ENCODE data around the gene KIAA1671.

The KIAA1671 gene

GRCh38 chr22:25048071-25048470 lies 95.6 kb downstream of the KIAA1671 start:
- no peaks in the 10 kb centered on the region for H3K4me1 ChIP-seq (ENCODE audit: control insufficient read depth, insufficient read depth, low read length)
- no peak overlapping the region for H3K27ac ChIP-seq (ENCODE audit: low read depth, low read length)
- H3K9ac ChIP-seq (ENCODE audit: low read depth, low read length), result no peak overlapping the region
- H3K4me3 ChIP-seq (ENCODE audit: low read depth, low read length), result no peak overlapping the region
- peaks cover 13% of the 10 kb centered on the region; the same call in 1 of the 2 replicates for H3K9me3 ChIP-seq (ENCODE audit: control insufficient read depth, insufficient read depth, low read length)
- H3K27me3 ChIP-seq (ENCODE audit: control insufficient read depth, insufficient read depth, low read length), result no peaks in the 10 kb centered on the region
- peaks cover 16% of the 10 kb centered on the region for H3K36me3 ChIP-seq (ENCODE audit: control insufficient read depth, insufficient read depth, low read length)

DNA sequence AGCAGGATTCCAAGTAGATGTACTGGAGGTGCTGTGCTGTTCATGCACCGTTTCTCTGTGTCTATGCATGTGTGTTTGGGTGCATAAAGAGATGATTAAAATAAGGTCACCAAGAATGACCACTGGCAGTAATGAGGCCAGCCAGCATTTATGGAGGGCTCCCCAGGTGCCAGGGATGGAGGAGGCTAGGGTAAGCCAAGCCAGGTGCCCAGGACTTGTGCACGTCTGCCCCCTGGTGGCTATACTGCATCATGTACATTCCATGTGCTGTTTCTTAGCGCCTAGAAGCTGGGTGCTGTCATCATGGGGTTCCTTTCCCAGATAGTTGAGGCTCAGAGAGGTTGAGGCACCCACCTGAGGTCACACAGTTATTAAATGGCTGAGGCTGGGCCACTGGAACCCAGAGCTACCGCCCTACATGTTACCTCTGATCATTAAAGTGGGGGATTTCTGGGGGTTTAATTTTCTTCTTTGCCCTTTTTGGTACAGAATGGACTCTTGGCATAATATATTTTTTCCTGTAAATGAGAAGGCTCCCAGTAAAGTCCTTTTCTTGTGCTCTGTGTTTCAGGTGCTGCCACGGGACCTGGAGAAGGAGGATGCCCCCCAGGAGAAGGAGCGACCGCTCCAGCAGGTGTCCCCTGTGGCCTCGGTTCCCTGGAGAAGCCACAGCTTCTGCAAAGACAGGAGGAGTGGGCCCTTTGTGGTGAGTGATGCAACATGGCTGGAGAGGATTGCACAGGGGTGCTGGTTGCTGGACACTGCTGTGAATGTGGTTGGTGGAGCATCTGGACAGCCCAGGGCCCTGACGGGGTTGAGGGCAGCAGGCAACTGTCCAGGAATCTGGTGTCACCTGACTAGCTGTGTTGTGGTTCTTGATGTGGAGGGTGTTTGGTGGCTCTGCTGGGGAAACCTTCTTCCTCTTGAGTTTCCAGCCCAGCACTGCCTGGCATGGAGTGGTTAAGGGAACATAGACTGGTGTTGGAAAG lies 96.4 kb downstream of the KIAA1671 start:
- no peak overlapping the region for H3K9ac ChIP-seq (ENCODE audit: low read depth, low read length)
- no peaks in the 10 kb centered on the region for H3K27me3 ChIP-seq (ENCODE audit: control insufficient read depth, insufficient read depth, low read length)
- H3K36me3 ChIP-seq (ENCODE audit: control insufficient read depth, insufficient read depth, low read length), result peaks cover 16% of the 10 kb centered on the region
- H3K27ac ChIP-seq (ENCODE audit: low read depth, low read length), result no peak overlapping the region
- no peaks in the 10 kb centered on the region for H3K4me1 ChIP-seq (ENCODE audit: control insufficient read depth, insufficient read depth, low read length)
- no peak overlapping the region for H3K4me3 ChIP-seq (ENCODE audit: low read depth, low read length)
- H3K9me3 ChIP-seq (ENCODE audit: control insufficient read depth, insufficient read depth, low read length), result peaks cover 13% of the 10 kb centered on the region; the same call in 1 of the 2 replicates

- H3K27me3 ChIP-seq (ENCODE audit: control insufficient read depth, insufficient read depth, low read length), result no peaks in the 10 kb centered on the region
- no peak overlapping the region for H3K27ac ChIP-seq (ENCODE audit: low read depth, low read length)
Observed at GRCh38 chr22:25049770-25050169, 97.3 kb downstream of the KIAA1671 start.

GRCh38 chr22:25050566-25050965 lies 98.0 kb downstream of the KIAA1671 start:
- Histone ChIP-seq H3K9ac (ENCODE audit: low read depth, low read length) (no peak overlapping the region), H3K4me3 (ENCODE audit: low read depth, low read length) (no peak overlapping the region), H3K27me3 (ENCODE audit: control insufficient read depth, insufficient read depth, low read length) (no peaks in the 10 kb centered on the region), H3K4me1 (ENCODE audit: control insufficient read depth, insufficient read depth, low read length) (no peaks in the 10 kb centered on the region), H3K9me3 (ENCODE audit: control insufficient read depth, insufficient read depth, low read length) (peaks cover 13% of the 10 kb centered on the region; the same call in 1 of the 2 replicates), H3K36me3 (ENCODE audit: control insufficient read depth, insufficient read depth, low read length) (peaks cover 16% of the 10 kb centered on the region), H3K27ac (ENCODE audit: low read depth, low read length) (no peak overlapping the region)

More at GRCh38 chr22:25049770-25050169, 97.3 kb downstream of the KIAA1671 start:
- Histone ChIP-seq H3K36me3 (ENCODE audit: control insufficient read depth, insufficient read depth, low read length) (peaks cover 16% of the 10 kb centered on the region), H3K9ac (ENCODE audit: low read depth, low read length) (no peak overlapping the region), H3K4me3 (ENCODE audit: low read depth, low read length) (no peak overlapping the region), H3K4me1 (ENCODE audit: control insufficient read depth, insufficient read depth, low read length) (no peaks in the 10 kb centered on the region), H3K9me3 (ENCODE audit: control insufficient read depth, insufficient read depth, low read length) (peaks cover 13% of the 10 kb centered on the region; the same call in 1 of the 2 replicates)

- peaks cover 16% of the 10 kb centered on the region for H3K36me3 ChIP-seq (ENCODE audit: control insufficient read depth, insufficient read depth, low read length)
- no peak overlapping the region for H3K9ac ChIP-seq (ENCODE audit: low read depth, low read length)
- H3K4me3 ChIP-seq (ENCODE audit: low read depth, low read length), result no peak overlapping the region
- H3K4me1 ChIP-seq (ENCODE audit: control insufficient read depth, insufficient read depth, low read length), result no peaks in the 10 kb centered on the region
- H3K27me3 ChIP-seq (ENCODE audit: control insufficient read depth, insufficient read depth, low read length), result no peaks in the 10 kb centered on the region
- no peak overlapping the region for H3K27ac ChIP-seq (ENCODE audit: low read depth, low read length)
- H3K9me3 ChIP-seq (ENCODE audit: control insufficient read depth, insufficient read depth, low read length), result peaks cover 13% of the 10 kb centered on the region; the same call in 1 of the 2 replicates
Observed at GRCh38 chr22:25051073-25051472, 98.6 kb downstream of the KIAA1671 start.

DNA sequence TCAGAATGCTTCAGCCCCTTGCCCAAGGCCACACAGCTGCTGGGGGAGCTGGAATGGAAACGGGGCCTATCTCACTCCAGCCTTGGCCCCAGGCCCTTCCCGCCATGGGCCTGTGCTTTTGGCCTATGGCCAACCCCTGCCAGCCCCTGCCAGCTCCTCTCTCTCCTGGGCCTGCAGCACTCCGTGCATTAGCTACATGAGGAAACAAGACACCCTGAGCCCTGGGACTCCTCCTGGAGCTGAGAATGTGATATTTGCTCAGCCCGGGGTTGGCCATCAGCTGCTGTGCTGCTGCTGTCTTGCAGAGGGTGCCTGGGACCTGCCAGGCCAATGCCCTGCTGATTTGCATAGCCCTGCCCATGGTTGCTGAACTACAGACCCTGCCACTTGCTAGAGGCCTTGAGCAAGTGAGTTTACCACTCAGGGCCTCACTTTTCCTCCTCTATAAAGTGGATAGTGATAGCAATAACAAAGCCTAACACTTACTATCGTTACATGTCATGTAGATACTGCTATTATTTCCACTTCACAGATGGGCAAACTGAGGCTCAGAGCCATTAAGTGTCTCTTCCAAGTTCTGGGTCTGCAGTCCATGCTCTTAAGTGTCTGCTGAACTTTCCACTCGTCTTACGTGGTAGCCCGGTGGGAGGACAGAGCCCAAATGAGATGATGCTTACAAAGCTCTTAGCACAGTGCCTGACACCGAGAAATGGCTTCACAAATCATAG lies 99.6 kb downstream of the KIAA1671 start:
- H3K36me3 ChIP-seq (ENCODE audit: control insufficient read depth, insufficient read depth, low read length), result peaks cover 16% of the 10 kb centered on the region
- peaks cover 4% of the 10 kb centered on the region; the same call in 1 of the 2 replicates for H3K4me1 ChIP-seq (ENCODE audit: control insufficient read depth, insufficient read depth, low read length)
- H3K9ac ChIP-seq (ENCODE audit: low read depth, low read length), result no peak overlapping the region
- H3K27ac ChIP-seq (ENCODE audit: low read depth, low read length), result no peak overlapping the region
- no peak overlapping the region for H3K4me3 ChIP-seq (ENCODE audit: low read depth, low read length)
- H3K9me3 ChIP-seq (ENCODE audit: control insufficient read depth, insufficient read depth, low read length), result peaks cover 13% of the 10 kb centered on the region; the same call in 1 of the 2 replicates
- H3K27me3 ChIP-seq (ENCODE audit: control insufficient read depth, insufficient read depth, low read length), result no peaks in the 10 kb centered on the region

DNA sequence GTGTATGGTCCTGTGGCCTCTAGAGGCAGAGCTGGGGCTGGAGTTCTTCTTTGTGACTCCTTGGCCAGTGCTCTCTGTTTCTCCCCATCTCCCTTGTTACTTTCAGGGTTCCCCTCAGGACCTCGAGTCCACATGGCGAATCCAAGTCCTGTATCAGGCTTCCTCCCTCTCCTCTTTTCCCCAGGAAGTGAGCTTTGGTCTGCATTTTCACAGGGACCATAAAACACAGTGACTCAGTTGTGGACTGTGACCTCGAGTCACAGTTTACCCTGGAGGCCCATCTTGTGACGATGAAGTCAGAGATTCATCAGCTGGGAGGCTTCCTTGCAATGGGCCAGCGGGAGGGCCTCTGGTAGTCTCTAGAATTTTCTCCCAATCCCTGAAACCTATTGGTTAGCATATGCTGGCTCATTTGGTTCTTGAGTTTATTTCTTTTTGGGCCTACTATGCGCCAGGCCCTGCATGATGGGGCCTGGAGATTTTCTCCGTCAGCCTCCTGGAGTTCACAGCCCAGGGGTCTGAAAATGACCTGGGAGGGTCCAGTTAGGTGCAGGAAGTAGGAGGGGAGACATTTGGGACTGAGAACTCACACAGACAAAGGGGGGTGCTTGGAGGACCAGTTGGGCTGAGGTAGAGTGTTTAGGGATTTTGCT lies 100.8 kb downstream of the KIAA1671 start:
- Histone ChIP-seq H3K9ac (ENCODE audit: low read depth, low read length) (no peak overlapping the region), H3K27ac (ENCODE audit: low read depth, low read length) (no peak overlapping the region)

GRCh38 chr22:25054943-25055511 lies 102.5 kb downstream of the KIAA1671 start:
- Histone ChIP-seq H3K9me3 (ENCODE audit: control insufficient read depth, insufficient read depth, low read length) (peaks cover 12% of the 10 kb centered on the region; the same call in 1 of the 2 replicates), H3K9ac (ENCODE audit: low read depth, low read length) (no peak overlapping the region), H3K27me3 (ENCODE audit: control insufficient read depth, insufficient read depth, low read length) (no peaks in the 10 kb centered on the region), H3K4me3 (ENCODE audit: low read depth, low read length) (no peak overlapping the region), H3K27ac (ENCODE audit: low read depth, low read length) (no peak overlapping the region), H3K4me1 (ENCODE audit: control insufficient read depth, insufficient read depth, low read length) (peaks cover 4% of the 10 kb centered on the region; the same call in 1 of the 2 replicates), H3K36me3 (ENCODE audit: control insufficient read depth, insufficient read depth, low read length) (peaks cover 6% of the 10 kb centered on the region)

More for the DNA sequence above, 100.8 kb downstream of the KIAA1671 start:
- no peaks in the 10 kb centered on the region for H3K27me3 ChIP-seq (ENCODE audit: control insufficient read depth, insufficient read depth, low read length)
- H3K4me1 ChIP-seq (ENCODE audit: control insufficient read depth, insufficient read depth, low read length), result peaks cover 4% of the 10 kb centered on the region; the same call in 1 of the 2 replicates
- H3K36me3 ChIP-seq (ENCODE audit: control insufficient read depth, insufficient read depth, low read length), result peaks cover 16% of the 10 kb centered on the region
- H3K9me3 ChIP-seq (ENCODE audit: control insufficient read depth, insufficient read depth, low read length), result peaks cover 13% of the 10 kb centered on the region; the same call in 1 of the 2 replicates
- H3K4me3 ChIP-seq (ENCODE audit: low read depth, low read length), result no peak overlapping the region

DNA sequence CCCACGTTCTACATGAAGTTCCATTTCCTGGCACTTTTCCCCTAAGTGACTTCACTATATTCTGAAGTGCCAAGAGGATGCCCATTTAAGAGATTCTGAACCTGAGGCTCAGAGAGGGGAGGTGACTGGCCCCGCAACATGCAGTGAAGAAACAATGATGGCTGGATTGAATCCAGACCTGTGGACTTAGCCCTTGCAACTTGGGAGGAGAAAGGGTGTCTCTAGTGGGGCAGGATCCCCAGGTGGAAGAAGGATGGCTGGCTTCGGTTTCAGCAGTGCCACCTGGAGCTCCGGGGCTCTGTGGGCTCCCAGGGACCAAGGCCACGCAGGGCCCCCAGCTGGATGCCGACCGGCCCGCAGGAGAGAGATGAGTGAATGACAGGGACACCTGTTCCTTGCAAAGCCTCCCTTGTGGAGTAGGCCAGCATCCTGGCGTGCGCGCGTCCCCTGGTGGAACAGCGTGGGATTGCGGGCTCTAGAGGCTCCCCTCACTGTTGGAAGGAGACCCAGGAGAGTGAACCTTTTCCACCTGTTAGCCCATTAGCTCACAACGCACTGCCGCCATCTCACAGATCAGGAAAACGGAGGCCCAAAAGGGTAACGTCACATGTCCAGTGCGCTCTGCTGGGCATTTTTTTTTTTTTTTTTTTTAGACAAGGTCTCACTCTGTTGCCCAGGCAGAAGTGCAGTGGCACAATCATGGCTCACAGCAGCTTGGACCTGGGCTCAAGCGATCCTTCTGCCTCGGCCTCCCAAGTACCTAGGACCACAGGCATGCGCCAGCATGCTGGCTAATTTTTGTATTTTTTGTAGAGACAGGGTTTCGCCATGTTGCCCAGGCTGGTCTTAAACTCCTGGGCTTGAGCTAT lies 104.7 kb downstream of the KIAA1671 start:
- Histone ChIP-seq H3K27me3 (ENCODE audit: control insufficient read depth, insufficient read depth, low read length) (no peaks in the 10 kb centered on the region), H3K9ac (ENCODE audit: low read depth, low read length) (no peak overlapping the region), H3K27ac (ENCODE audit: low read depth, low read length) (no peak overlapping the region)

More for the DNA sequence above, 104.7 kb downstream of the KIAA1671 start:
- no peaks in the 10 kb centered on the region for H3K9me3 ChIP-seq (ENCODE audit: control insufficient read depth, insufficient read depth, low read length)
- no peaks in the 10 kb centered on the region for H3K36me3 ChIP-seq (ENCODE audit: control insufficient read depth, insufficient read depth, low read length)
- H3K4me3 ChIP-seq (ENCODE audit: low read depth, low read length), result no peak overlapping the region
- H3K4me1 ChIP-seq (ENCODE audit: control insufficient read depth, insufficient read depth, low read length), result peaks cover 4% of the 10 kb centered on the region; the same call in 1 of the 2 replicates

All from HUES48 (cell line).